Measurements from ENCODE around the gene IFIT3.

The IFIT3 gene

GRCh38 chr10:89367529-89367928 is 39.7 kb downstream of the IFIT3 start:
- TF ChIP-seq ZFX (IDR thresholded peaks at IDR 0.05; ENCODE audit: borderline replicate concordance) (no peak), CTCF (IDR thresholded peaks at IDR 0.05) (no peak)
- H3K27ac ChIP-seq = no peak overlapping the region

GRCh38 chr10:89368129-89368528 is 40.3 kb downstream of the IFIT3 start:
- no peak overlapping the region for H3K27ac ChIP-seq
- TF ChIP-seq CTCF (IDR thresholded peaks at IDR 0.05) = no peak
- no peak for TF ChIP-seq ZFX (IDR thresholded peaks at IDR 0.05; ENCODE audit: borderline replicate concordance)

- TF ChIP-seq ZFX (IDR thresholded peaks at IDR 0.05; ENCODE audit: borderline replicate concordance) (no peak), CTCF (IDR thresholded peaks at IDR 0.05) (peak; percentile 22; the same call in 1 of the 2 replicates)
- no peak overlapping the region for H3K27ac ChIP-seq
These were observed 41.6 kb downstream of the IFIT3 start for GRCh38 chr10:89369156-89370105.

- no peak overlapping the region for H3K27ac ChIP-seq
- no peak for TF ChIP-seq CTCF (IDR thresholded peaks at IDR 0.05)
- TF ChIP-seq ZFX (IDR thresholded peaks at IDR 0.05; ENCODE audit: borderline replicate concordance) = no peak
These were observed 43.3 kb downstream of the IFIT3 start for GRCh38 chr10:89371079-89371478.

GRCh38 chr10:89371987-89372386 is 44.2 kb downstream of the IFIT3 start:
- H3K27ac ChIP-seq = no peak overlapping the region
- TF ChIP-seq CTCF (IDR thresholded peaks at IDR 0.05) = no peak
- no peak for TF ChIP-seq ZFX (IDR thresholded peaks at IDR 0.05; ENCODE audit: borderline replicate concordance)

- H3K27ac ChIP-seq = peak overlapping the region; percentile 59
- TF ChIP-seq CTCF (IDR thresholded peaks at IDR 0.05) (no peak), ZFX (IDR thresholded peaks at IDR 0.05; ENCODE audit: borderline replicate concordance) (no peak)
These were observed 46.3 kb downstream of the IFIT3 start for GRCh38 chr10:89373916-89374711.

All from 22Rv1 (cell line).